Right forelimb (tissue), 1 donor: ENCODE results near the gene PROP1.
"Not testable (repeated sequence)": the region's sequence is repeated elsewhere in the genome, so short reads cannot be mapped to it uniquely, and the experiment has no call there.

Experiments
- DNase-seq: peaks from one replicate; pipeline ENCODE4 v3.0.0-alpha.2; 2018

Gene PROP1

GRCh38 chr5:177982072-177982727 is 13.8 kb downstream of the PROP1 start:
- DNase-seq, result no peak

- DNase-seq, result no peak
Observed at GRCh38 chr5:177981296-177982071, 14.6 kb downstream of the PROP1 start.

GRCh38 chr5:177980743-177981151 is 15.3 kb downstream of the PROP1 start:
- no peak for DNase-seq

GRCh38 chr5:177977600-177977999 is 18.4 kb downstream of the PROP1 start:
- not testable (repeated sequence) for DNase-seq

GRCh38 chr5:177973066-177973635 is 22.9 kb downstream of the PROP1 start:
- no peak for DNase-seq

- no peak for DNase-seq
Observed at GRCh38 chr5:177972613-177973012, 23.4 kb downstream of the PROP1 start.

- not testable (repeated sequence) for DNase-seq
Observed at GRCh38 chr5:177972014-177972413, 24.0 kb downstream of the PROP1 start.

- no peak for DNase-seq
Observed at GRCh38 chr5:177968661-177969211, 27.3 kb downstream of the PROP1 start.

- DNase-seq, result no peak
Observed at GRCh38 chr5:177967221-177967887, 28.7 kb downstream of the PROP1 start.

GRCh38 chr5:177966839-177967166 is 29.2 kb downstream of the PROP1 start:
- DNase-seq, result no peak

GRCh38 chr5:177966009-177966838 is 29.8 kb downstream of the PROP1 start:
- no peak for DNase-seq

- no peak for DNase-seq
Observed at GRCh38 chr5:177964471-177964870, 31.6 kb downstream of the PROP1 start.

- no peak for DNase-seq
Observed at GRCh38 chr5:177963966-177964365, 32.1 kb downstream of the PROP1 start.

GRCh38 chr5:177959315-177959714 is 36.7 kb downstream of the PROP1 start:
- DNase-seq, result no peak

- no peak for DNase-seq
Observed at GRCh38 chr5:177958696-177959095, 37.3 kb downstream of the PROP1 start.

- no peak for DNase-seq
Observed at GRCh38 chr5:177957241-177957640, 38.8 kb downstream of the PROP1 start.

GRCh38 chr5:177953101-177953500 is 42.9 kb downstream of the PROP1 start:
- not testable (repeated sequence) for DNase-seq

- not testable (repeated sequence) for DNase-seq
Observed at GRCh38 chr5:177949656-177950055, 46.4 kb downstream of the PROP1 start.

GRCh38 chr5:177949065-177949464 is 47.0 kb downstream of the PROP1 start:
- not testable (repeated sequence) for DNase-seq

GRCh38 chr5:177947912-177948311 is 48.1 kb downstream of the PROP1 start:
- not testable (repeated sequence) for DNase-seq

- not testable (repeated sequence) for DNase-seq
Observed at GRCh38 chr5:177945601-177946283, 50.3 kb downstream of the PROP1 start.

- not testable (repeated sequence) for DNase-seq
Observed at GRCh38 chr5:177945145-177945544, 50.9 kb downstream of the PROP1 start.
